G401.6 (cell line): Measurements from ENCODE around the gene PLCG1.
"Not testable (repeated sequence)": the region's sequence is repeated elsewhere in the genome, so short reads cannot be mapped to it uniquely, and the experiment has no call there.

Experiments used
- FAIRE-seq: peaks from 2 replicates; lab custom pipeline; 2012; peaks lifted over from hg19 to GRCh38; lab: Jason Lieb, UNC

Gene PLCG1

DNA sequence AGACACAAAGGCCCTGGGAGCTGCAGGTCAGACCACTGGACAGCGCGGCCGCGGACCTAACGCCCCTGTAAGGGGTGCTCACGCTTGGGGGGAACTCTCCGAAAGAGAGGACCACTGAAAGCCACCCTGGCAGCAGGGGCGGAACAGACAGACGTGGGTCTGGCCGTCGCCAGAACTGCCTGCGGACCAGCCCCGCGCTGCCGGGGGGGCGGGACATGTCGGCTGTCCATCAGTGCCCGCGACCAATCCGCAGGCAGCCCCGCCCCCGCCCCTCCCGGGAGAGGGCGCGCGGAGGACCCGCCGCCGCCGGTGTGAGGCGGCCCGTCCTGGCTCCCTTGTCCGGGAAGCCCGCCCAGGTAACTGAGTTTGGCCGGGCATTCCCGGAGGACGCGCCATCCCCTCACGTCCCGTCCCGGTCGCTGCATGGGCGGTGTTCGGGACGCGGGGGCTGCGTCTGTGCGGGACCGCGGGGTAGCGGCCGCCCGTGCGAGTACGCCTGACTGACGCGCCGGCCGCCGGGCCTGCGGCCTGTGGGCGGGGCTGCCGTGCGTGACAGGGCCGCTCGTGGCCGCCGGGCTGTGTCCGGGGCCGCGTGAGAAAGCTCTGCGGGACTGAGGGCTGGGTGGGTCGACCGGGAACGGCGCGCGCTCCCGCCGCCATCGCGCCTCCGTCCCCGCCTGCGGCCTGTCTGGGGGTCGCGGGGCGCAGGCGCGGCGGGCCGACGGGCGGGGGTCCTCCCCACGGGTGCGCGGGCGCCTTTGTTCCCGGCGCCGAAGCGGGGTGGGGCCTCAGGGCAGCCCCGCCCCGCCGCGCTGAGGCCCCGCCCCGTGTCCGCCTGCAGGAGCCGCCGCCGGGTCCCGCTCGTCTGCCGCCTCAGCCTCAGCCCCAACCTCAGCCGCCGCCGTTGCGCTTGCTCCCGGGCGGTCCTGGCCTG lies at the start of gene PLCG1:
Gene PLCG1, plus strand, starts transcription at position 864 of the 934 bp plus-strand sequence. CDS start 99 bp downstream, outside the sequence.
- FAIRE-seq = no peak

DNA sequence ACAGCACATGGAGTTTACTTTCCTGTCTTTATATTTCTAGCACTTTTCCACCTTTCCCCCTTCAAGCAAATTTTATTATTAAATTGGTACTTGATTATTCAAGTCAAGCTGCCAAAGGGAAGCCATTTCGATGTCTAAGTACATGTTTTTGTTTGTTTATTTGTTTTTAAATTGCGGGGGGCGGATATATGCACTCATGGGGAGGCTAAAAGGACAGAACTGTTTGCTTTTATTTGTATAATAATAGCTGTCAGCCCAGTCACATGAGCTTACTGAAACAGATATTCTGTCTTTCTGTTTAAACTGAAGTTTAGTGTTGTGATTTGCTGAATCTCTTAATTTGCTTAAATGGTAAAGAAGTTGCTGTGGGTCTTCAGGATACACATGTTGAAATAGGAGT lies 49.6 kb upstream of the PLCG1 start:
- no peak for FAIRE-seq

DNA sequence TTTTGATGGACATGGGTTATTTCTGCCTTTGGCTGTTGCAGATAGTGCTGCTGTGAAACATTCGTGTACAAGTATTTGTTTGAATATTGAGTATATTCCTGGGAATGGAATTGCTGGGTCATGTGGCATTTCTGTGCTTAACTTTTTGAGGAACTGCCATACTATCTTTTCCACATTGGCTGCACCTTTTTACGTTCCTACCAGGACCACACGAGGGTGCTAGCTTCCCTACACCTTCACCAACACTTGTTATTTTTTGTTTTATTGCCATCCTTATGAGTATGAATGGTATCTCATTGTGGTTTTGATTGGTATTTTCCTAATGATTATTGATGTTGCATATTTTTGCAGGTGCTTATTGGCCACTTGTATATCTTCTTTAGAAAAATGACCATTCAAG lies 47.8 kb upstream of the PLCG1 start:
- FAIRE-seq = no peak

DNA sequence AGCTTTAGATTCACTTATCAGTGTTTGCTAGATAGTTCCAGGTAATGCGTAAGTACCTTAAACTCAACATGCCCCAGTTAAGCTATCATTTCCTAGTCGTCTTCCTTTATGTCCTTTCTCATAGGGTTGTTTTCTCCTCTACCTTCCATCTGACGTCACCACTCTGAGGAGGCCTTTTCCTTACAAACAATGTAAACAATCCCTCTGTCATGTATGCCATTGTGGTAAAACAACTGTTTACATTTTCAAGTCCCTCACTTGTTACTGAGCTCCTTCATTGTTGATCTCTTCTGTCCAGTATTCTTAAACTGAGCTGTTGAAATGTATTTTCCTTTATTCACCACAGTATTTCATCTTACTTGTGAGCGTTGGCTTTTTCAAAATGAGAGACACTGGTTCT lies 45.4 kb upstream of the PLCG1 start:
- FAIRE-seq = no peak

DNA sequence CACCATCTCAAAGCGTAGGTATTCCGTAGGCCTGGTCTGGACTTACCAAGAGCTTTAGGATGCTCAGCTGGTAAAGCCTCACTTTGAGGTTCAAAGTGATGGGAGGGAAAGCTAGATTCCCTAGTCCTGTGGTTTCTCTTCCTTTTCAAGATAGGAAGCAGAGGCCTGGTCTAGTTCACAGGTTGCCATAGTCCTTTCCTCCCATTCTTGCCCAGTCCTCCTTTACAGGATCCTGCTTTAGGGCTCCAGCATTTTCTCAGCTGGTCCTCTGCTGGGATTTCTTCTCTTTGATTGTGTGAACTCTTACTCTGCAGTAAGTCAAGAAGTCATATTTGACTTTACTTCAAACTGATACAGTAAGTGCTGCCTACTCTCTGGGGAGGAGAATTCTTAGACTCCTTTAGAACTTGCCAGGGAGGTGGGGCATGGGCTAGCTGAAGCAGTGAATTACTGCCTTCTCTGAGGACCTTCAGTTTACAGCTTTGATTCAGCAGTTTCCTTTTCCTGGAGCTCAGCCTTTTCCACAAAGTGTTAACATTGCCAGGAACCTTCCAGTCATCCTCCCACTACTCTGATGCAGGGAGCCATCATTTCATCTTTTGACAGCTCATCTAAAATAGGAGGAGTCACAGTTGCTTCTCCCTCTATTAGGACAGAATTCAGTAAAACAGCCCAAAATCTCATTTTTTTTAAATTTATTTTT lies 42.8 kb upstream of the PLCG1 start:
- FAIRE-seq = no peak

DNA sequence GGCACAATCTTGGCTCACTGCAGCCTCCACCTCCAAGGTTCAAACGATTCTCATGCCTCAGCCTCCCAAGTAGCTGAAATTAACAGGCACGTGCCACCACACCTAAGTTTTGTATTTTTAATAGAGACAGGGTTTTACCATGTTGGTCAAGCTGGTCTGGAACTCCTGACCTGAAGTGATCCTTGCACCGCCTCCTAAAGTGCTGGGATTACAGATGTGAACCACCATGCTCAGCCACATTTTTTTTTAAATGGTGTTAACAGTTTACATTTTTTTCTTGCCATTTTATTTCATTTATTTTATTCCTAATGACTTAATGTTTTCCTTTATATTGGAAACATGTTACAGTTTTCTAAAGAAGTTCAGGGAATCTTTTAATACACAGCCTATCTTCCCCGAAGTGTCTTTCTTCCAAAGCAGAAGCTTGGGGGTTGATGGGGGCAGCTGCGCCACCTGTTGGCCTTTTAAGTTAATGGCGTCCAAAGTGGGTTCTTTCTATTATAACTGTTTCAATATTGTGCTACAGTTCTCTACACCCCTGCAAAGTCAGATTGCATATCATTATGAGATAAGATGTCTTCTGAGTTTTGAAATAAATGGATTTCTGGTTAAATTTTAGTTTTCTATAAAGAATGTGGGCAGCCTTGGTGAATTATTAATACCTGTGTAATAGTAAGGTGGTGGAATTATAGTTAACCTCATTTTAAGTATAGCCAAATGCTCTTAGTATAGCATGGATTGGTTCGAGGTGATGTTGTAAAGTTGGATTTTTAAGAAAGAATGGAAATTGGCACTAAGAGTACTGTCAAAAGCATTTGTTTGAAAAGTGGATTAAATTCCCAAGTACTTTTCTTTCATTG lies 42.0 kb upstream of the PLCG1 start:
- FAIRE-seq = peak; percentile 90

DNA sequence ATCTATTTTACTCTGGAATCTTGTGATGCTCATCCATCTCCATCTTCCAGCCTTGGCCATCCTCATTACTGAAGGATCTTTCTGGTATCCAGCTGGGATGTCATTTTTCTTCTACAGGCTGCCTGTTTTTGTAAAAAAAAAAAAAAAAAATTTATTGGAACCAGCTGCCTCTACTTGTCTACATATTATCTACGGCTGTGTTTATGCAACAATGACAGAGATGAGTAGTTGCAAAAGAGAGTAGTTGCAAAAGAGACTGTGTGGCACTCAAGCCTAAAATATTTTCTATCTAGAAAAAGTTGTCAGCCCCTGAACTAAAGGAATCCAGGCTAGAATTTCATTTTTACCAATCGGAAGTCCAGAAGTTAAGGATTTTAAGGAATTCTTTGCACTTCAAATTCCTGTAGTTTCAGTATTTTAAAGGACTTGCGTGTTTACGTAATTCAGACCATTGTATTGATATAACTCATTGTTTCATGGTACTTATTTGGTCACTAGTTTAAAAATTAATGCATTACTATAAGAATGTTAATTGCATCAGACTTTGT lies 38.6 kb upstream of the PLCG1 start:
- FAIRE-seq = no peak

DNA sequence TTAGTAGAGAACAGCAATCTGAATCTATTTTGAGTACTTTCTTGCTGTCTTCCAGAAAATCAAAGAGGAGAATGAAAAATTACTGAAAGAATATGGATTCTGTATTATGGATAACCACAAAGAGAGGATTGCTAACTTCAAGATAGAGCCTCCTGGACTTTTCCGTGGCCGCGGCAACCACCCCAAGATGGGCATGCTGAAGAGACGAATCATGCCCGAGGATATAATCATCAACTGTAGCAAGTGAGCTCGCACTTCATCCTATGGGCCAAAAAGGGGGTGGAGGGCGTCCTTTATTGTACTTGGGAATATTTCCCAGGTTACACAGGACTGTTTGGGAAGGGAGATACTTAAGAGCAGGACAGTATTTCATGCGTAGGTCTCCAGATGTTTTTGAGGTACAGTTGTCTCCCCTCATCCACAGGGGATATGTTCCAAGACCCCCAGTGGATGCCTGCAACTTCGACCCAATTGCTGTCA lies 37.3 kb upstream of the PLCG1 start:
- no peak for FAIRE-seq

DNA sequence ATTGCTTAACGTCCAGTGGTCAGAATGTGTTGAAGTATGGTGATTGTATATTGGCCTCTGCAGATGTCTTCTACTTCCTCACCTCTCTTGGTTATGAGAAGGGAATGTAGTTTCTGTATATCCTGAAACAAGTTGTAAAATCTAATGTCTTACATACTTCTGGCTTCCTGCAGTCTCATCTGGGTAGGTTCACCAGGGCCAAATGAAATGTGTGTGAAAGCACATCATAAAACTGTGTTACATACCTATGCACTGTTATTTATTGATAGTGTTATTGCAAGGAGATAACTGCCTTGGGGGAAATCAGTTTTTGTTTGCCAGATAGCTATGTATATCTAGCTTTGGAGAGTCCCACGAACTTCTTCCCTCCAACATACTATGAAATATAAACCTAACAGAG lies 35.7 kb upstream of the PLCG1 start:
- FAIRE-seq = no peak

DNA sequence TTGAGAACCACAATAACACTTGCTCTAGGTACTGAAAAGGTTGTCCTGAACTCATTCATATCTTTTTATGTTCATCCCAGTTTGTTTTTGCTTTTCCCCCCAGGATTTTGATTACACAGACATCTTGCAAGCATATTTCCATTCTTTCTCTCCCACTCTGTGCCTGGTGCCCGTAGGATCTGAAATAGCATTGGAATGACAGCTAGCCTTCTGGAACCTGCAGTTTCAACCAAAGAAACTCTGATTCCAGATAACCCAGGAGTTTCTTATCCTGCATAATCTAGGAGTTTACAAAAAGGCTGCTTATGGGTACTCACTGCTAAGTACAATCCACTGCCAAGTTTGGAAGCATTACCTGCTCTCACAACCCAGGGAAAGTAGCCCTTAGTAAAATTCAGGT lies 28.8 kb upstream of the PLCG1 start:
- no peak for FAIRE-seq

DNA sequence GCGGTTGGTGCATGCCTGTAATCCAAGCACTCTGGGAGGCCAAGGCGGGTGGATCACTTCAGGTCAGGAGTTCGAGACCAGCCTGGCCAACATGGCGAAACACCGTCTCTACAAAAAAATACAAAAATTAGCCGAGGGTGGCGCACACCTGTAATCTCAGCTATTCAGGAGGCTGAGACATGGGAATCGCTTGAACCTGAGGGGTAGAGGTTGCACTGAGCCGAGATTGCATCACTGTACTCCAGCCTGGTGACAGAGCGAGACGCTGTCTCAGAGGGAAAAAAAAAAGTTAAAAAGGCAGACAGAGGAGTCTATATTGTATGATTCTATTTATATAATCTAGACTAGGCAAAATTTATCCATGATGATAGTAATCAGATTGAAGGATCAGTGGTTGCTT lies 27.3 kb upstream of the PLCG1 start:
- no peak for FAIRE-seq

DNA sequence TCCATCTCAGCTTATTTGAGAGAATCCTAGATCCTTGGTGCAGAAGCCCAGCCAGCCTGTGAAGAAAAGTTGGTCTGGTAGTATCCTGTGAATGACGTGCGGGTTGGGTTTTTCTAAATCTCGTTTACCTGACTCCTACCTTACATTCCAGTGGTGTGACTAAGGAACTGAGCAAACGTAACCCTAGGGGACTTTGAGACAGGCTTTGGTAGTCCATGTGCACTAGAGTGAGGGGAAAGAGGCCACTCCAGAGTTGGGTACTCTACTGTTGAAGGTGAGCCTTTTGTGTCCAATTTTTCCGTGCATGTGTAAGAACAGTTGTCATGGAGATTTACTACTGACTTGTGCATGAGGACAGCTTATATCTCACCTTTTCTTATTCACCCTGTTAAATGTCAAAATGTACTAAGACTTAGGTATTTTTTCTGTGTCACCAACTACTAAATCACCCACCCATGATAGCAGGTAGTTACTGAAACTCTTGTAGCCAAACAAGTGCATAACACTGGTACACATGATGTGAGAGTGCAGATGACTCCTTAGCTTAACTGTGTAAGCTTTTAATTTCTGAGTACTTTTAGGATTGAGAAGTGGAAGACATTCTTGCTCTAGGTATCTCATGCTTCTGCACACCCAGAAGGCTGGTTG lies 26.3 kb upstream of the PLCG1 start:
- no peak for FAIRE-seq

DNA sequence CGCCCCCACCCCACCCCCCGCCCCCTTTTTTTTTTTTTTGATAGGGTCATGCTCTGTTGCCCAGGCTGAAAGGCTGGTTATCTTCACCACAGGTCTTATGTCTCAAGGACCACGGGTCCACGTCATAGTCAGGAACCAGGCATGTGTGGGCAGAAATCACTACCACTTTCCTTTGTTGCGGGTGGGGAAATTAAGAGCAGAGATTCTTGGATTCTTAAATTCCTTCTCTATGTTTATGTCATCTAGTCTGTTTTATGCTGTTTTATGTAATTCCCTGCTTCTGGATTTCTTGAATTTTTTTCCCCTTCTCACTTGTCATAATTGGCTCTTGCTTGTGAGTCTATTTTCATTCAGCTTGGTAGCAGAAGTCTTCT lies 25.8 kb upstream of the PLCG1 start:
- no peak for FAIRE-seq

DNA sequence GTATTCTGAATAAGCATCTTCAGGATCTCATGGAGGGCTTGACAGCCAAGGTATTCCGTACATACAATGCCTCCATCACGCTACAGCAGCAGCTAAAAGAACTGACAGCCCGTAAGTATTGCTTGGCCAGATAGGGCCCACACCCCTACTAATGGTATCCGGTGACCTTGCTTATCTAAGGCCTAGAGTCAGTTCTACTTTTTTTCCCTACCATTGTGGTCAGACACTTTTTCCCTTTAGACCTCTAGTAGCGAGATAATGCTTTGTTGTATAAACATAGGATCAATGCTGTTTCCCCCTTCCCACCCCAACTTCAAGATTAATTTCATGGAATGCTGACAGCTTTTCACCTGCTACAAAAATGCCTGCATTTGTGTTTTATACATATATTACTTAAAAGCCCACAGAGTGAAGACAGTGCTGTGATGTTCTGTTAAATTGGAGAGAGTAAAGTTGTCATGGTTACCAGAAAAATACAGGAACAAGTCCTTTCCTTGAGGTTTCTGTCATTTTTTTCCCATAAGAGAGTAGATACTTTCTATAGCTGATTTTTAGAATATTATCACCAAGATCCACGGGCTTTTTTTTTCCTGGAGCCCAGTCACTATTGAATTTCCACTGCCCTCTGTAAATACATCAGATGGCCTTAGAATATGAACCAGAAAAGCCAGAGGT lies 20.9 kb upstream of the PLCG1 start:
- no peak for FAIRE-seq

DNA sequence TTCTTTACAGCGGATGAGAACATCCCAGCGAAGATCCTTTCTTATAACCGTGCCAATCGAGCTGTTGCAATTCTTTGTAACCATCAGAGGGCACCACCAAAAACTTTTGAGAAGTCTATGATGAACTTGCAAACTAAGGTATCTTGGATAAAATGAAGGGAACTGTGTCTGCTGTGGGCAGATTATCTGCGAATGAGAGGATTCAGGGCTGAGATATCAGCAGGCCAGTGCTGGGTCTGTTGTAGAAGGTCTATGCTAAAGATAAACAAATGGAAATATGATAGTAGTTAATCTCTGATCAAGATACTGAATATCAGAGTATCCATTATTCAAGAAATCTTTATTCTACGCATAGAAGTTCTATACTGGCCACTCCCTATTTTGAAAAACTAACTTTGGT lies 19.2 kb upstream of the PLCG1 start:
- not testable (repeated sequence) for FAIRE-seq

DNA sequence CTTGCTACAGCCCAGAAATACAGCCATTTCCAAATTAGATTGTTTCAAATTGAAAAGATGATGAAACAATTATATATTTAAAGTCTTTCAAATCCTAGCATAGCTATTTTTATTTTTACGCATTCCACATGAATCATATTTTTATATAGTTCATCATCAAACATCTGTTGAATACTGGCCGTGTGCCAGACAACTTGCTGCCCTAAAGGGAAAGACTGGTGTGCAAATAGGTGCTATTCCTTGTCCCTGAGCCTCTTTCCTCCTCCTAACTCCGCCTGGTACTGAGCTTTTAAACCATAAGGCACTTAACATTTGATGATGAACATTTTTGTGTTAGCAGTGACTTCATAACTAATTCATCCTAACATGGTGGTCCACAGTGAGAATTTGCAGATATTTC lies 18.7 kb upstream of the PLCG1 start:
- FAIRE-seq = no peak

DNA sequence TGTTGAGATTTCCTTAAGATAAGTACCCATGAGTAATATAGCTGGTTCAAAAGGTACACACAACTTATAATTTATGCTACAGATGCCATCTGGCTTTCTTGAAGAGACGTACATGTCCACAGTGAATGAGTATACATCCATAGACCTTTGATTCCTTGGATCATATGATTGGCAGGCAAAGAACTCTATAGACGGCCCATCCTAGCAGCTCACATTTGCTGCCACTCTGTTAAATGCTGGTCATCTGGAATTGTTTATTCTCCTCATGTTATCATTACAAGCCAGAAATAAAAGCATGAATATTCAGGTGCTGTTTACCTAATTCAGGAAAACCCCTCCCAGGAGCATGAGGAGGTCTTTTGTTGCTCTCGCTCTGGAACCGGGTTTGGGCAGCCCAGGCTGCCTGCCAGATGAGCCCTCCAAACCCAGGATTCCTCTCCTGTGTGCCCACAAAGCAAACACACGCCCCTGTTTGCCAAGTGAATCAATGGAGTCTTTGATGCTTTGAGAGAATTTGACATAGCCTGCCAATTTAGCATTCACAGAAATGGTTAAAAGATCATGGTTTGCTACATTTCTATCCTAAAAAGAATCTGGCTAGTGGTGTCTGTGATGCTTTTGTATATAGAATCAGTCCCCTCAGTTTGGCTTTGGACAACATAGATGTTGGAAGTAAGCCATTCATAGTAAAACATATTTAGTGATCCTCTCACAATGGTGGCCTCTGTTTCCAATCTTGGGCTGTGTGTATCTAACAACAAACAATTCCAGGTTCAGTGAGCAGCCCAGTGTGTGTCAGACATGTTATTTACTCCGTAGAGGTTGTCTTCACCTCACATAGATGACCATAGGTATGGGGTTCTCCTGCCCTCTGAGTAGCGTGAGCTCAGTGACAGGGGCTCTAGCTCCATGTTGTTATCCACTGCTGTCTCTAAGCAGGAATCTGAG lies 17.5 kb upstream of the PLCG1 start:
- no peak for FAIRE-seq

DNA sequence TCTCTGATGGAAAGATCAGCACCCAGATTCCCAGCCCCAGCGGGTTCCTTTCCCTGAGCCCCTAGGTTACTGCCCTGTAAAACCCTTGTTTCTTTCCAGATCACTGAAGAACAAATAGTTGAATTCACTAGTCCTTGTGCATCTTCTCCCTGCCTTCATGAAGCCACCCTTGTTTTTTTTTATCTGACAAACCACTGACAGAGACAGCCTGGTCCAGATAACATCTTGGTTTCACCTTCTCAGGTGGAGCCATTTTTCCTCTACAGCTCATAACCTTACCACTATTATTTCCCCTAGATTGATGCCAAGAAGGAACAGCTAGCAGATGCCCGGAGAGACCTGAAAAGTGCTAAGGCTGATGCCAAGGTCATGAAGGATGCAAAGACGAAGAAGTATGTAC lies 15.9 kb upstream of the PLCG1 start:
- no peak for FAIRE-seq

DNA sequence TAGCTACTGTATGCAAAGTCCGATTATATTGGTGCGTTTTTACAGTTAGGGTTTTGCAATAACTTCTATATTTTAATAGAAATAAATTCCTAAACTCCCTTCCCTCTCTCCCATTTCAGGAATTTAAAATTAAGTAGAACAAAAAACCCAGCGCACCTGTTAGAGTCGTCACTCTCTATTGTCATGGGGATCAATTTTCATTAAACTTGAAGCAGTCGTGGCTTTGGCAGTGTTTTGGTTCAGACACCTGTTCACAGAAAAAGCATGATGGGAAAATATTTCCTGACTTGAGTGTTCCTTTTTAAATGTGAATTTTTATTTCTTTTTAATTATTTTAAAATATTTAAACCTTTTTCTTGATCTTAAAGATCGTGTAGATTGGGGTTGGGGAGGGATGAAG lies 13.7 kb upstream of the PLCG1 start:
- FAIRE-seq = no peak
